Calu3 (cell line): ENCODE measurements around the gene TJP2. TPM values are rescaled to one million over a fixed set of nuclear protein-coding genes. Genes with fewer than 3 reads are reported as not detected.

Experiments used
- BruUV-seq: library from RNA; stranded (reverse); fragments of 400-500 nt; replicated peaks from 2 replicates; lab custom pipeline; 2021; lab: Mats Ljungman, UMichigan
- CTCF ChIA-PET: fragments of 300-600 bp; sonication (Branson Sonifier 250); formaldehyde crosslinking; loops from one replicate; lab custom pipeline; 2022; ENCODE audit warnings: antibody characterized with exemption; lab: Charles Lee
- DNase-seq: peaks from one replicate; pipeline ENCODE4 v3.0.0; 2022
- H3K27ac Mint-ChIP-seq: one replicate; pipeline ENCODE4 v1.8.0; 2022; ENCODE audit warnings: mixed read lengths; ENCODE audit not compliant: unreplicated experiment
- H3K27me3 Mint-ChIP-seq: one replicate; pipeline ENCODE4 v1.8.0; 2022; ENCODE audit warnings: mixed read lengths; ENCODE audit not compliant: unreplicated experiment
- H3K36me3 Mint-ChIP-seq: one replicate; pipeline ENCODE4 v1.8.0; 2022; ENCODE audit warnings: mild to moderate bottlenecking, moderate library complexity, mixed read lengths; ENCODE audit not compliant: insufficient read depth, unreplicated experiment
- H3K4me1 Mint-ChIP-seq: one replicate; pipeline ENCODE4 v1.8.0; 2022; ENCODE audit warnings: mild to moderate bottlenecking, low read depth, mixed read lengths; ENCODE audit not compliant: unreplicated experiment
- H3K4me3 Mint-ChIP-seq: one replicate; pipeline ENCODE4 v1.8.0; 2022; ENCODE audit warnings: mild to moderate bottlenecking, low read depth, moderate library complexity, mixed read lengths; ENCODE audit not compliant: unreplicated experiment
- H3K9me3 Mint-ChIP-seq: one replicate; pipeline ENCODE4 v1.8.0; 2022; ENCODE audit warnings: low read depth, mixed read lengths; ENCODE audit not compliant: unreplicated experiment
- intact Hi-C: fragments of 100-400 bp; cut with micrococcal nuclease; formaldehyde crosslinking; loops from one replicate; pipeline ENCODE4 v1.10.0; 2022; ENCODE audit not compliant: unreplicated experiment
- total RNA-seq: library from RNA; stranded (reverse); gene quantifications from 2 replicates; pipeline ENCODE4 v1.2.3, GENCODE V29; 2022
- TF ChIP-seq, protein P1 (sequence below): fragments of 200-600 bp; IDR thresholded peaks from one replicate; pipeline ENCODE4 v1.8.0; 2022; ENCODE audit warnings: antibody characterized with exemption; ENCODE audit not compliant: unreplicated experiment

The TJP2 gene
- total RNA-seq, 1 experiment from 2014 or later: 139 TPM

DNA sequence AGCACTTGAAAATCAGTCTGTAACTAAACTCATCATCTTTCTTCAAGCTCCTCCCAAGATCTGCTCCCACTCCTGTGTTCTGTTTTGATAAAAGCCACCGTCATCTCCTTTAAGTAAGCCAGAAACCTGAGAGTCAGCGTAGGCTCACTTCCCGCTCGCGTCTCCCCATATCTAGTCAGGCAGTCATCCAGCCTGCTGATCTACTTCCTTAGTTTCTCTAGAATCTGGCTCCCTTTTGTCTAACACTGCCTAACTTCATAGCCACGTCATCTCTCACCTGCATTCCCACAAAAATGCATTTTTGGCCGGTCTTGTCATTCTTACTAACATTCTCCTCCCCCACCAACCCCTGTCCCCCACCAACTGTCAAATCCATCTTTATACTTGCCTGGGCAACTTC, 3.0 kb upstream of the TJP2 start:
- CTCF ChIA-PET: interaction anchor here (0.6 kb wide), 1 partner anchor 14 kb away, joined by 5 read pairs; no protein-coding TSS in a partner anchor
- Mint-ChIP-seq H3K4me3 (peak overlapping the region; percentile 15), H3K27ac (peak overlapping the region; percentile 75), H3K36me3 (peaks cover 21% of the 10 kb centered on the region), H3K9me3 (no peaks in the 10 kb centered on the region), H3K4me1 (peaks cover 36% of the 10 kb centered on the region), H3K27me3 (no peaks in the 10 kb centered on the region)
- peak; percentile 38 for DNase-seq
- BruUV-seq: no TSS peak
- TF ChIP-seq, protein P1, sequence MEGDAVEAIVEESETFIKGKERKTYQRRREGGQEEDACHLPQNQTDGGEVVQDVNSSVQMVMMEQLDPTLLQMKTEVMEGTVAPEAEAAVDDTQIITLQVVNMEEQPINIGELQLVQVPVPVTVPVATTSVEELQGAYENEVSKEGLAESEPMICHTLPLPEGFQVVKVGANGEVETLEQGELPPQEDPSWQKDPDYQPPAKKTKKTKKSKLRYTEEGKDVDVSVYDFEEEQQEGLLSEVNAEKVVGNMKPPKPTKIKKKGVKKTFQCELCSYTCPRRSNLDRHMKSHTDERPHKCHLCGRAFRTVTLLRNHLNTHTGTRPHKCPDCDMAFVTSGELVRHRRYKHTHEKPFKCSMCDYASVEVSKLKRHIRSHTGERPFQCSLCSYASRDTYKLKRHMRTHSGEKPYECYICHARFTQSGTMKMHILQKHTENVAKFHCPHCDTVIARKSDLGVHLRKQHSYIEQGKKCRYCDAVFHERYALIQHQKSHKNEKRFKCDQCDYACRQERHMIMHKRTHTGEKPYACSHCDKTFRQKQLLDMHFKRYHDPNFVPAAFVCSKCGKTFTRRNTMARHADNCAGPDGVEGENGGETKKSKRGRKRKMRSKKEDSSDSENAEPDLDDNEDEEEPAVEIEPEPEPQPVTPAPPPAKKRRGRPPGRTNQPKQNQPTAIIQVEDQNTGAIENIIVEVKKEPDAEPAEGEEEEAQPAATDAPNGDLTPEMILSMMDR: no peak
- intact Hi-C loops: no loop called here

- H3K9me3 Mint-ChIP-seq: no peaks in the 10 kb centered on the region
- peaks cover 23% of the 10 kb centered on the region for H3K36me3 Mint-ChIP-seq
- peak overlapping the region; percentile 75 for H3K27ac Mint-ChIP-seq
- H3K4me1 Mint-ChIP-seq: peaks cover 40% of the 10 kb centered on the region
- DNase-seq: no peak
- TF ChIP-seq, protein P1: no peak
- no TSS peak for BruUV-seq
- intact Hi-C loops: no loop called here
- no peaks in the 10 kb centered on the region for H3K27me3 Mint-ChIP-seq
- CTCF ChIA-PET: interaction anchor here (1.2 kb wide), 1 partner anchor 9 kb away, joined by 5 read pairs; no protein-coding TSS in a partner anchor
- peak overlapping the region; percentile 15 for H3K4me3 Mint-ChIP-seq
Measured at GRCh38 chr9:69171517-69171916, 2.6 kb upstream of the TJP2 start.

- H3K27ac Mint-ChIP-seq: no peak overlapping the region
- no TSS peak for BruUV-seq
- H3K36me3 Mint-ChIP-seq: peaks cover 17% of the 10 kb centered on the region
- intact Hi-C loops: no loop called here
- H3K9me3 Mint-ChIP-seq: no peaks in the 10 kb centered on the region
- DNase-seq: no peak
- CTCF ChIA-PET: interaction anchor here (1.2 kb wide), 1 partner anchor 8 kb away, joined by 5 read pairs; no protein-coding TSS in a partner anchor
- TF ChIP-seq, protein P1: no peak
- H3K4me1 Mint-ChIP-seq: peaks cover 52% of the 10 kb centered on the region
- no peak overlapping the region for H3K4me3 Mint-ChIP-seq
- no peaks in the 10 kb centered on the region for H3K27me3 Mint-ChIP-seq
Measured at GRCh38 chr9:69172895-69173294, 1.2 kb upstream of the TJP2 start.

DNA sequence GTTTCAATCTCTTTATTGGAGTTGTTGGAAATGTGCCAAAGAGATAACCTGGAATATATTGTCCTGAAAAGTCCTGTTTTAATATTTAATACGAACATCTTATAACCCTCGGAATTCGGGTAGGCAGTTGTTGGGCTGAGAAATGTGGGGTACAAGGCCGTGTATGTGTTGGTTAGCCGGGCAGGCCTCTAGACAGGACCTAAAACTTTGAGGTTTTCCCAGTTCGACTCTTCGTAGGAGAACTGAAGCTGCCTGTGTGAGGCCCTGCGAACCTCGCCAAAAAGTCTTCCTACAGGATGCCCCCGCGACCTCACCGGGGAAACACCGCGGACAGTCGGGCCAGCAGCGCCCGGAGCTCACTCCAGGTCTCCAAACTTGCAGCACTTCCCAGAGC, 583 bp upstream of the TJP2 start:
- Mint-ChIP-seq H3K27me3 (no peaks in the 10 kb centered on the region), H3K36me3 (peaks cover 17% of the 10 kb centered on the region), H3K27ac (no peak overlapping the region), H3K9me3 (no peaks in the 10 kb centered on the region), H3K4me1 (peaks cover 52% of the 10 kb centered on the region), H3K4me3 (no peak overlapping the region)
- no peak for DNase-seq
- CTCF ChIA-PET: no interaction called here
- TF ChIP-seq, protein P1: no peak
- intact Hi-C loops: no loop called here
- no TSS peak for BruUV-seq
